Right cardiac atrium (tissue), 5 donors: ENCODE measurements around the gene DDX42. TPM values are rescaled to one million over a fixed set of nuclear protein-coding genes. Genes with fewer than 3 reads are reported as not detected.
A peak's percentile ranks its signal among the peaks of the same experiment; 100 is the strongest.

ENCODE experiments used
- ATAC-seq, 2 donors: fragments of 200-7000 bp; cut with Tn5 transposase; one replicate each; pipeline versions ENCODE4 v1.8.0 to v1.9.1; 2020; ENCODE audit warnings: moderate library complexity in 2 of 2, mild to moderate bottlenecking in 1 of 2
- DNase-seq, 3 donors: peaks; one replicate each; pipeline ENCODE4 v3.0.0-alpha.2; 2020
- H3K27ac ChIP-seq: one replicate; pipeline ENCODE4 v1.5.1; 2013; ENCODE audit warnings: mild to moderate bottlenecking, low read length, control low read depth, moderate library complexity
- H3K27me3 ChIP-seq: one replicate; pipeline ENCODE4 v1.6.1; 2013; ENCODE audit not compliant: control insufficient read depth, insufficient read depth
- H3K4me1 ChIP-seq: one replicate; pipeline ENCODE4 v1.6.1; 2013; ENCODE audit warnings: low read length; ENCODE audit not compliant: control insufficient read depth, insufficient read depth
- H3K4me3 ChIP-seq: one replicate; pipeline ENCODE4 v1.5.1; 2013; ENCODE audit warnings: low read length, control low read depth
- H3K9me3 ChIP-seq: one replicate; pipeline ENCODE4 v1.6.1; 2013; ENCODE audit warnings: low read length; ENCODE audit not compliant: control insufficient read depth
- whole genome bisulfite sequencing: extraction: QIAGEN DNeasy Blood & Tissue Kit; methylation state at CpG from one replicate; pipeline ENCODE4 v1.1.7; 2013; 5-methylcytosine and 5-hydroxymethylcytosine counted together
- intact Hi-C, 4 donors: fragments of 100-400 bp; cut with DNase I; formaldehyde crosslinking; loops; one replicate each; pipeline versions ENCODE4 v1.11.0 to v1.14.0; 2022 to 2023
- polyA plus RNA-seq: library from polyadenylated mRNA; stranded (reverse); fragments of 200-250 nt; gene quantifications from one replicate; pipeline ENCODE4 v1.2.3, GENCODE V29; 2013
- total RNA-seq, 4 donors: library from RNA; stranded (reverse); fragmentation: NEBNext Ultra II Directional; extraction: Animal tissue kit (Norgen Biotek cat#: 25700); gene quantifications; one replicate each; pipeline ENCODE4 v1.2.1, GENCODE V29; 2021
- donor health status: healthy with polysubstance abuse.
- donor health status: DM: no; HTN: yes; CAD: no.
- donor health status: DM: no; HTN: no; CAD: no.
- donor health status: DM: no; HTN: yes; CAD: no; lungs with severe emphysema.
- donor health status: DM: yes; HTN: yes; CAD: no.

The DDX42 gene
- total and polyA plus RNA-seq, 5 donors, result 46.9 to 82.4 (median 57.8) TPM

DNA sequence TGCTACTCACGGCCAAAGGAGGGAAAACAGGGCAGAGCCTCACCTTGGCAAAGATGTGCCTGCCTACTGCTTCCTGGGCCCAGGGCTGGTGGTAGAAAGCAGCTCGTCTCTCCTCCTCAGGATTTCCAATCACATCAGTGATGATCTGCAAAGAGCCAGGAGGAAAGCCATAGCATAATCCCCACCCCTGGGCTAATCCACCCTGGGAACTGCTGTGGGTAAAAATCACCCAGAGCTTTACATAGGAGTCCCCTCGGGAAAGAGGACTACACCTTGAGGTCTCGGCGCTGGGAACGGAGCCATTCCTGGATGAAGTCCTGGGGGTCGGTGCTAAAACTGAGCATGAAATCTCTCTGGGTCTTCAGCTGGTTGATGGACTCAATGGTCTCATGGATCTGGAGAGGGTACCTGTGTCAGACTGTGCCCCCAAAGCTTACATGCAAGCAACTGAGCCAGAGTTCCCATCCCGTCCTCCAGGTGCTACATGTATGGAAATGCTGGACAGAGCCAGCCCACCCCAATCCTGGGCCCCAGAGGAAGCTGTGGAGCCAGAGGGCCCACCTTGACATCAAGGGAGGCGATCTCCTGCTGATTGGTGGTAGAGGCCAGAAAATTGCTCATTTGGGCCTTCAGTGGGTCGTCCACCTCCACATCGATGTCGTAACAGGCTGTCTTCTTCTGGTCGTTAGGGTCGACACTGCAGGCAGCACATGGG is 59.2 kb downstream of the DDX42 start:
- DNase-seq (peak in 1 of 3 donors; percentile 43), ATAC-seq (no peak)
- H3K27ac ChIP-seq, result no peak overlapping the region
- H3K4me3 ChIP-seq, result no peak overlapping the region
- peaks cover 9% of the 10 kb centered on the region for H3K4me1 ChIP-seq
- H3K9me3 ChIP-seq, result no peaks in the 10 kb centered on the region
- WGBS, result 85% methylated on average over 14 of the region's 14 CpGs
- intact Hi-C loops, result no loop called here
- no peaks in the 10 kb centered on the region for H3K27me3 ChIP-seq

- WGBS, result 90% methylated on average over 15 of the region's 15 CpGs
- no peaks in the 10 kb centered on the region for H3K27me3 ChIP-seq
- no peaks in the 10 kb centered on the region for H3K9me3 ChIP-seq
- H3K4me3 ChIP-seq, result no peak overlapping the region
- ATAC-seq (no peak), DNase-seq (peak in 1 of 3 donors; percentile 34)
- no peak overlapping the region for H3K27ac ChIP-seq
- peaks cover 10% of the 10 kb centered on the region for H3K4me1 ChIP-seq
- intact Hi-C loops, result no loop called here
Measured at GRCh38 chr17:63833741-63834373, 59.9 kb downstream of the DDX42 start.

DNA sequence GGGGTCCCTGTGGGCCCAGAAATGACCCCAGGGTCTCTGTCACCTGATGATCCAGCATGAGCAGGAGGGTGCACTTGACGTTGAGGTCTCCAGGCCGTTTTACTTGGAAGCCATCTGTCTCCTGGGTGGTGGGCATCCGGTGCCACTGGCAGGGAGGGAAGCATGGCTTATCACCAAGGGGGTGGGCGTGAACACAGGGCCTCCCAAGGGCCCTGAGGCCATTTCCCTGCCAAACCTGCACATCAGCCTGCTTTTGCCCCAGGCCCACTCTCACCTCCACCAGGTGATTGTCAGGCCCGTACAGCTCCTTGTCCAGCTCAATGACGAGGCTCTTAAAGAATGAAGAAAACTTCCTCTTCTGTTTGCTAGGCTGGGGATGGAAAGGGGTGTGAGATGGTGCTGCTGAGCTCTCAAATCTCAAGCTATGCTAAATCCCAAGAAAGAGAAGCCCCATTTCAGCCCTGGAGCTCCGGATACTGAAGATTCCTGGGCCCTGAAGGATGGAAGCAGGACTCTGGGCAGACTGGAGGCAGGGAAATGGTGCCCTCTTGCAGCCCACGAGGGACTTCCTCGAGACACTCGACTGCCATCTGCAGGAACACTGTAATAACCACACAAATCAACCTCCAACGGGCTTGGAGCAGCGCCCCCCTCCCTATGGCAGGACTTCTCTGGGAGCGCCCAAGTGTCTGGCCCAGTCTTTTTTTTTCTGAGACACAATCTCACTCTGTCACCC is 60.6 kb downstream of the DDX42 start:
- Histone ChIP-seq H3K27me3 (no peaks in the 10 kb centered on the region), H3K9me3 (no peaks in the 10 kb centered on the region), H3K27ac (peak overlapping the region; percentile 13), H3K4me1 (peaks cover 14% of the 10 kb centered on the region), H3K4me3 (no peak overlapping the region)
- intact Hi-C loops, result no loop called here
- peak in 2 of 3 donors; percentile 73 to 74 for DNase-seq
- peak; percentile 5 to 13 for ATAC-seq
- WGBS, result 36% methylated on average over 13 of the region's 13 CpGs

DNA sequence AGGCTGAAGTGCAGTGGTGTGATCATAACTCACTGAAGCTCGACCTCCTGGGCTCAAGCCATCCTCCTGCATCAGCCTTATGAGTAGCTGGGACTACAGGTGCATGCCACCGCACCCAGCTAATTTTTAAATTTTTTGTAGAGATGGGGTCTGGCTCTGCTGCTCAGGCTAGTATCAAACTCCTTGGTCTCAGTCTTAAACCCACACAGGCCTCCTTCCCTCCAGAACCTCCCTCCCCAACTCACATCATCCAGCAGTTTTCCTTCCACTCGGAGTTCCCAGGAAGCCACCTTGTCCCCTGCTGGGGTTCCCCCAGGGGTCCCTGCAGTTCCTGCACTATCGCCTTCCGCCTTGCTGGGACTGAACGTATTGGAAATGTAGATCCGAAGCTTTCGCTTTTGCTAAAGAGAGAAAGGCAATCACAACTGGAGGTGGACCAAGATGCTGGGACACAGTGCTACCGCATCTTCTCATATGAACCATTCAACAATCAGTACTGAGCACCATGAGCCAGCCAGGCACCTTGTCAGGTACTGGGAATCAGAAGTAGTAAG is 61.3 kb downstream of the DDX42 start:
- Histone ChIP-seq H3K27ac (peak overlapping the region; percentile 13), H3K4me1 (peaks cover 14% of the 10 kb centered on the region), H3K27me3 (no peaks in the 10 kb centered on the region), H3K9me3 (no peaks in the 10 kb centered on the region), H3K4me3 (no peak overlapping the region)
- DNase-seq (peak in 1 of 3 donors; percentile 22), ATAC-seq (no peak)
- 86% methylated on average over 9 of the region's 9 CpGs for WGBS
- intact Hi-C loops, result no loop called here

GRCh38 chr17:63836811-63837210 is 62.8 kb downstream of the DDX42 start:
- Histone ChIP-seq H3K4me1 (peaks cover 20% of the 10 kb centered on the region), H3K9me3 (no peaks in the 10 kb centered on the region), H3K27me3 (no peaks in the 10 kb centered on the region), H3K27ac (peak overlapping the region; percentile 24), H3K4me3 (no peak overlapping the region)
- DNase-seq, result peak in 1 of 3 donors; percentile 33
- intact Hi-C loops, result no loop called here
- WGBS, result 92% methylated on average over 7 of the region's 7 CpGs
- no peak for ATAC-seq

GRCh38 chr17:63837480-63837879 is 63.5 kb downstream of the DDX42 start:
- no peaks in the 10 kb centered on the region for H3K27me3 ChIP-seq
- peak overlapping the region; percentile 85 for H3K27ac ChIP-seq
- no peak overlapping the region for H3K4me3 ChIP-seq
- WGBS, result 88% methylated on average over 12 of the region's 12 CpGs
- H3K4me1 ChIP-seq, result peaks cover 20% of the 10 kb centered on the region
- ATAC-seq (no peak), DNase-seq (peak in 1 of 3 donors; percentile 71)
- no peaks in the 10 kb centered on the region for H3K9me3 ChIP-seq
- intact Hi-C loops, result no loop called here

DNA sequence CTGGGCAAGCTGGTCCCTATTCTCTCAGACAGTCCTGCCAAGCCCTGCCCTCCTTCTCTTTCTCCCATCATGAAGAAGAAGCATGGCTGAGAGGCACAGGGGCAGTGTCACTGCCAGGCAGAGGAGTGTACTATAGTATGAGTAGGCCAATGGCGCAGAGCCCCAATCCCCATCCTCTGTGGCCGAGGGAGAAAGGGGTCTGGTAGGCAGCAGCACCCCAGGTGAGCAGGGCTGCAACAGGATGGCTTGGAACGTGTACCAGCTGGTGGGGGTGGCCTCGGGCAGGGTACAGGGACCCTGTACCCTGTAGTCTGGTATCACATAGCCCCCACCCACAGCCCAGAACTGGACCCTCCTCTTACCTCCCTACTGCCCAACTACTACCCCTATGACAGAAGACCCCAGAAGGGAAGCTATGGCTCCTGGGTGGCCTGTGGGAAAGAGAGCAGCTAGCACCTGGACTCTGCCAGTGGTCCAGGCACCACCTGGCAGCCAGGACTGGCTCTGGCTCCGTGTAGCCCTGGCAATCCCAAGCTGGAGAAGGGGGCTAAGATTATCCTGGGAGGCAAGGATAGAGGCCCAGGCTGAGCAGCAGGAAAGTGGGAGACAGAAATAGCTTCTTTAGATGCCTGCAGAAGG is 64.1 kb downstream of the DDX42 start:
- intact Hi-C loops, result no loop called here
- no peaks in the 10 kb centered on the region for H3K9me3 ChIP-seq
- peaks cover 20% of the 10 kb centered on the region for H3K4me1 ChIP-seq
- ATAC-seq (no peak), DNase-seq (peak in 1 of 3 donors; percentile 65)
- 76% methylated on average over 5 of the region's 5 CpGs for WGBS
- peak overlapping the region; percentile 85 for H3K27ac ChIP-seq
- H3K4me3 ChIP-seq, result no peak overlapping the region
- no peaks in the 10 kb centered on the region for H3K27me3 ChIP-seq

GRCh38 chr17:63838631-63839171 is 64.7 kb downstream of the DDX42 start:
- intact Hi-C loops, result no loop called here
- ATAC-seq, result peak; percentile 53 to 70
- DNase-seq, result peak; percentile 94 to 98 (median 97)
- WGBS, result 30% methylated on average over 7 of the region's 7 CpGs
- no peaks in the 10 kb centered on the region for H3K9me3 ChIP-seq
- H3K4me3 ChIP-seq, result no peak overlapping the region
- H3K4me1 ChIP-seq, result peaks cover 20% of the 10 kb centered on the region
- peak overlapping the region; percentile 94 for H3K27ac ChIP-seq
- H3K27me3 ChIP-seq, result no peaks in the 10 kb centered on the region

DNA sequence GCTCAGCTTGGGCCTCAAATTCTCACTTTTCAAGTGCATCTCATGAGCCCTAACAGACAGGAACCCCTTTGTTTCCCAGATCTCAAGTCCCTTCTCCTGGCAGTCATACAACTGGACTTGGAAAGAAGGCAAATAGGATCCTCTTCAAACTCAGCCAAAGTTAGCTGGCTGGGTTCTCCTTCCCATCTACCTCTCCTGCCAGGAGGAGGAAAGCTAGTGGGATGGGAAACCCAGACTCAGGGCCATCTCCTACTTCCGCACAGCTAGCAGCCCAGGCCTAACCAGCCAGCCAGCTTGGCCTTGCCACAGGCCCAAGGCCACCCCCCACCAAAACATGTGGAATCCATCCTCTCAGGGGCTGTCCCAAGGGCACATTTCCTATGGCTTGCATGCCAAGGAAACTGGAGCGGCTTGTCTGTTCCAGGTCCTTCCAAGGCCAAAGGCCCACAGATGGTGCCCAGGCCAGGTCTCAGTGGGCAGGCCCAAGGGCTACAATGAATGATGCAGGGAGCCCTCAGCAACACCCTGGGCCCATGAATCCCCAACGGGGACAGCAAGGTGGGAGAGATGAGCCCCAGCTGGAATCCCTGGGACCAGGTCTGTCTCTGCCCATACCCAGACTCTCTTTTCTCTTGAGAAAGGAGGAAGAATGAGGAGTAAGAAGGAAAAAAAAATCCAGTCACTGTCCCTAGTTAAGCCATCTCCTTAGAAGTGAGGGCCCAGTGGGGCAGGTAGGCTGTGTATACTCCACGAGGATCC is 66.8 kb downstream of the DDX42 start:
- intact Hi-C loops, result no loop called here
- H3K4me3 ChIP-seq, result peak overlapping the region; percentile 90
- peak in 1 of 2 donors; percentile 0 for ATAC-seq

More for the DNA sequence above, 66.8 kb downstream of the DDX42 start:
- Histone ChIP-seq H3K4me1 (peaks cover 20% of the 10 kb centered on the region), H3K27ac (peak overlapping the region; percentile 92), H3K27me3 (no peaks in the 10 kb centered on the region), H3K9me3 (no peaks in the 10 kb centered on the region)
- WGBS, result 47% methylated on average over 4 of the region's 4 CpGs
- peak; percentile 56 to 81 (median 79) for DNase-seq
